Measurements from ENCODE around the gene VWA3B. TPM values are rescaled to one million over a fixed set of nuclear protein-coding genes. Genes with fewer than 3 reads are reported as not detected.

Gene VWA3B
- total RNA-seq, 1 donor from 2014 or later, result 0.17 TPM

GRCh38 chr2:98247383-98247782, 160.4 kb downstream of the VWA3B start:
- DNase-seq, result no peak
- no peak for ATAC-seq
- intact Hi-C loops (cut with DNase I), result no loop called here

DNA sequence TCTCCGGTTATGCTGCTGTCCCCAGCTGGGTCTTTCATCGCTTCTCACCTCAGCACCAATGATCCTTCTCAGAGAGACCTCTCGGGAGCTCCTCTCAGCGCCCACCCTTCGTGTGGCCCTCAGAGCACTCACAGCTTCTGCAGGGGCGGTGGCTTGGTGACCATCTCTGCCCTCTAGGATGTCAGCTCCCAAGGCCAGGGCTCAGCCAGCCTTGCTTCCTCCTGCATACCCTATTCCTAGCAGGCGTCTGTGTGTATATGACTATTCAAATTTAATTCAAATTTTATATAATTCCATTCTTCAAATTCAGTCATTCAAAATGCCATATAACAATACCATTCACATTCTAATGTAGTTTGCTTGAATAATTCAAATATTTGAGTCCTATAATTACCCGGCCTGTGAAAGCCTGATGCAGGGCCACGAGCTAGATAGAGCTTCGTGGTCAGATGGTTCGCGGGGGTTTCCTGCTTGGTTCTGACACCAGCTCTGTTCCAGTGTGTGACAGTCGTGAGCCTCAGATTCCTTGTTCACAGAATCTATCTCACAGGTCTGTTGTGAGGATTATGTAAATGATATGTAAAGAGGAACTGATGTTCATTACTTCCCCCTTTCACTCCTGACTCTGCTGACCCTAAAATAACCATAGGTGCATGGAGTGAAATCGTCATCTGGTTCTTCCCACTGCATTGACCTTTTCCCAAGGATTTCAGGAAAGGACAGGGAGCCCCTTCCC, 165.2 kb downstream of the VWA3B start:
- Histone ChIP-seq H3K27me3 (no peaks in the 10 kb centered on the region), H3K36me3 (no peaks in the 10 kb centered on the region), H3K27ac (no peak overlapping the region), H3K4me3 (no peak overlapping the region), H3K9me3 (peaks cover 3% of the 10 kb centered on the region), H3K4me1 (no peaks in the 10 kb centered on the region)
- intact Hi-C loops (cut with DNase I), result no loop called here
- ATAC-seq, result peak; percentile 44
- TF ChIP-seq CTCF (IDR thresholded peaks at IDR 0.05), result no peak
- DNase-seq, result no peak

More at GRCh38 chr2:98247383-98247782, 160.4 kb downstream of the VWA3B start:
- no peak overlapping the region for H3K27ac ChIP-seq
- no peak overlapping the region for H3K4me3 ChIP-seq
- H3K27me3 ChIP-seq, result no peaks in the 10 kb centered on the region
- peaks cover 4% of the 10 kb centered on the region for H3K9me3 ChIP-seq
- no peak for TF ChIP-seq CTCF (IDR thresholded peaks at IDR 0.05)
- no peaks in the 10 kb centered on the region for H3K36me3 ChIP-seq
- H3K4me1 ChIP-seq, result no peaks in the 10 kb centered on the region

- no peak overlapping the region for H3K4me3 ChIP-seq
- no peaks in the 10 kb centered on the region for H3K9me3 ChIP-seq
- no peak overlapping the region for H3K27ac ChIP-seq
- TF ChIP-seq CTCF (IDR thresholded peaks at IDR 0.05), result no peak
- DNase-seq (no peak), ATAC-seq (no peak)
- H3K4me1 ChIP-seq, result no peaks in the 10 kb centered on the region
- H3K36me3 ChIP-seq, result no peaks in the 10 kb centered on the region
- intact Hi-C loops (cut with DNase I), result no loop called here
- no peaks in the 10 kb centered on the region for H3K27me3 ChIP-seq
These were observed 166.6 kb downstream of the VWA3B start for GRCh38 chr2:98253461-98254070.

GRCh38 chr2:98254504-98255059, 167.6 kb downstream of the VWA3B start:
- Histone ChIP-seq H3K27ac (no peak overlapping the region), H3K9me3 (no peaks in the 10 kb centered on the region), H3K4me1 (no peaks in the 10 kb centered on the region), H3K27me3 (peaks cover 6% of the 10 kb centered on the region), H3K4me3 (no peak overlapping the region), H3K36me3 (no peaks in the 10 kb centered on the region)
- ATAC-seq (peak; percentile 70), DNase-seq (no peak)
- intact Hi-C loops (cut with DNase I), result no loop called here
- TF ChIP-seq CTCF (IDR thresholded peaks at IDR 0.05), result no peak

DNA sequence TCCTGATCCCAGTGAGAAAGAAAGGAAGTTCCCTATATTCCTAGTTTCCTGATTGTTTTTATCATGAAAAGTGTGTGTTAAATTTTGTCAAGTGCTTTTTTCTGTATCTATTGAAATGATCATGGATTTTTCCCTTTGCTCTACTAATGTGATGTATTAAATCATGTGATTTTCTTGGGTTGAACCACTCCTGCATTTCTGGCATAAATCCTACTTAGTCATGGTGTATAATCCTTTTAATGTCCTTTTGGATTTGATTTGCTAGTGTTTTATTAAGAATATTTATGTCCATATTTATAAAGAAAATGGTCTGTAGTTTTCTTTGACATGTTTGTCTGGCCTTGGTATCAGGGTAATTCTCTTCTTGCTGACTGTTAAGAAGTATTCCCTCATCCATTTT, 171.9 kb downstream of the VWA3B start:
- no peaks in the 10 kb centered on the region for H3K36me3 ChIP-seq
- intact Hi-C loops (cut with DNase I), result no loop called here
- TF ChIP-seq CTCF (IDR thresholded peaks at IDR 0.05), result no peak
- ATAC-seq (no peak), DNase-seq (no peak)
- H3K27me3 ChIP-seq, result peaks cover 6% of the 10 kb centered on the region
- no peak overlapping the region for H3K4me3 ChIP-seq
- H3K9me3 ChIP-seq, result peaks cover 11% of the 10 kb centered on the region
- no peaks in the 10 kb centered on the region for H3K4me1 ChIP-seq
- no peak overlapping the region for H3K27ac ChIP-seq

All from upper lobe of right lung (tissue), 1 donor.